HG02852 (cell line): ENCODE results near the gene ACP7.
A peak's percentile ranks its signal among the peaks of the same experiment; 100 is the strongest.
"Not testable (repeated sequence)": the region's sequence is repeated elsewhere in the genome, so short reads cannot be mapped to it uniquely, and the experiment has no call there.

Experiments
- ATAC-seq: cut with Tn5 transposase; IDR thresholded peaks from one replicate; pipeline ENCODE4 v1.9.1; 2021; ENCODE audit warnings: mild to moderate bottlenecking, moderate library complexity; ENCODE audit not compliant: unreplicated experiment

The ACP7 gene

DNA sequence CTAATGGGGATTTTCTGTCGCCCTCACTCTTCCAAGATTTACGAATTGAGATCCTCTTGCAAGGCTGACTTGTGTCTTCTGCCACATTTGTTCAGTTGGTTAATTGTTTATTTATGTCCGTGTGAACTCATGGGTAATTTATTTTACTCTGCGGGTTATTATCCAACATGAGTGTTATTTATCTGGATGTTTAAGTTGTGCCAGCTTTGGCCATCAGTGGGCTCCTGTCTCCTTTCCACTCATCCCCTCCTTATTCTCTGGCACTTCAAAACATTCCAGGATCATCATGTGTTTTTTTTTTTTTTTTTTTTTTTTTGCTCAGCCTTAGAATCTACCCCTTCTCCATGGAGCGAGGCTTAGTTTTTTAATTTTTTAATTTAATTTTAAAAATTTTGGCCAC lies 19.0 kb downstream of the ACP7 start:
- no peak for ATAC-seq

DNA sequence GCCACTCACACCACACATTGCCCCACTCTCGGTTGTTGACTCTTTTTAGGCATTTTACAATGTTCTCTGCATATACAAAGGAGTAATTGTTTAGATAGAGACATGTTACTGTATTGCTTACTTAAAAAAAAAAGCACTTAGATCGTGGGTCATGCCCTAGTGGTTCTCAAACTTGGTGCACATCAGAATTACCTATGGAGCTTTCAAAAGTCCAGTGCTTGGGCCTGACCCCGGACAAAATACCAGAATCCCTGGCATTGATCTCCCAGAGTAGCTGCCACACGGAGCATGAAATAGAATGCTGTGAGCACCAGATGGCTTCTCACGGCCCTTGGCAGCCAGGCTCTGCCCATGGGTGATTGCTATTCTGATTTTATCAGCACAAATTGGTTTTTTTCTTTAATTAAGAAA lies 20.0 kb downstream of the ACP7 start:
- no peak for ATAC-seq

- no peak for ATAC-seq
Measured at GRCh38 chr19:39106194-39106593, 22.0 kb downstream of the ACP7 start.

GRCh38 chr19:39109641-39110040 lies 25.5 kb downstream of the ACP7 start:
- no peak for ATAC-seq

DNA sequence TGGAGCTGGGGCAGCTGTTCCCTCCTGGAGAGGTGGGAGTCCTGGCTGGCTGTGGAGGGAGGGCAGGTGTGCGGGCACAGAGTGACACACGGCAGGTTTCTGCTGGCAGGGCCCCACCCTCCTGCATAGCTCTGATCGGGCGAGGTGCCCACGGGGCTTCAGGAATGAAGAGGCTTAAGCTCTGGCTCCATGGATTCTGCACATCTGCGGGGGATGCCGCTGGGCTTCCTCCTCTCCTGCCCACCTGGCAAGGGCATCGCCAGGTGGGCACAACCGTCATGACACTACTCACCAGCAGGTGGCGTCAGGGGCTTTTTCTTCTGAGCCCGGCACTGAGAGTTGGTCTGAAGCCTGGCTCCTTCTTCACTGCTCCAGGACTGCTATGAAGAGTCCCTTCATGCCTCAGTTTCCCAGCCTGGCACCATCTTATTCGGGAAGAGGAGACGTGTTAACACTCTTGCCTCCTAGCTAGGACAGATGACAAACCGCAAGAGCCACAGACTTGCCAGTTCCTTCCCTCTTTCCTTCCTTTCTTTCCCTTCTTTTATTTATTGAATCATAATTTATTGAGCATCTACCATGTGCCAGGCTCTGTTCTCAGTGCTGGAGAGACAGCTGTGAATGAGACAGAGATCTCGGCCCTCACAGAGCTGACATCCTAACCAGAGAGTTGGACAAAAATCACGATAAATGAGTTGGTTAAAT lies 26.2 kb downstream of the ACP7 start:
- ATAC-seq = no peak

DNA sequence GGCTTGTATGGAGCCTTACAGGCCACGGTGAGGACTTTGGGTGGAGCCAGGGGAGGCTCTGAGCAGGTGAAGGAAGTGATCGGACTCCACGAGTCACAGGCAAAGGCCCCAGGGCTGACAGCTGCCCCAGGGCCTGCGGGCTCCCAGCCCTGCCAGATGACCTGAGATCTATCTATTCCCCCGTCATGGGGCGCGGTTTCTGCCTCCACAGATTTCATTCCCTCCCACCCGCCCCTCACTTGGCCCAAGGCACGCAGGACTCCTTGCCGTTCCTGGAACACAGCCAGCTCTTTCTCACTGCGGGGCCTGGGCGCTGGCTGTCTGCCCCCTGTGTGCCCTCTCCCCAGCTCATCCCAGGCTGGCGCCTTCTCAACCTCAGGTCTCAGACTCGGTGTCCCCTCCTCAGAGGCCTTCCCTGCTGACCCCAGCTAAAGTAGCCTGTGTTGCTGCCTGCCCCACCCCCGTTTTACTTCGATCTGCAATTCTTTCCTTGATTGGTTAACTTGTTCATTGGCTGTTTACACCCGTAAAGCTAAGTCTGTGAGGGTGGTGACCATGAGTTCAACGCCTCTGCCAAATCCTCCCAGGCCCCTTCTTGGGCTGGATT lies 27.5 kb downstream of the ACP7 start:
- ATAC-seq = no peak

GRCh38 chr19:39112338-39112890 lies 28.2 kb downstream of the ACP7 start:
- no peak for ATAC-seq

DNA sequence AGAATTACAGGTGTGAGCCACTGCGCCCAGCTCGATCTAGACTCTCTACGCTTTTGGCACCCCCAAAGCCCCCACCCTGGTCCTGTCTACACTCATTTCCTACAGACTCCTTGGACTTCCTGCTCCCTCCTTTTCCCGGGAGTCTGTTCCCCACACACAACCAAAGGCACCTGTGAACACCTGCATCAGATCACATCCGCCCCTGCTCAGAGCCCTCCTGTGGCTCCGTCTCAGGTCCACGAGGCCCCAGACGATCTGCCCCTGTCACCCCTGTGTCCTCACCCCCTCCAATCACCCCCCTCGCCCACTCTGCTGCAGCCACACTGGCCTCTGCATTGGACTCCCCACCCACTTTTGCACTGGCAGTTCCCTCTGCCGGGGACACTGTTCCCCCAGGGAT lies 29.0 kb downstream of the ACP7 start:
- ATAC-seq = no peak

DNA sequence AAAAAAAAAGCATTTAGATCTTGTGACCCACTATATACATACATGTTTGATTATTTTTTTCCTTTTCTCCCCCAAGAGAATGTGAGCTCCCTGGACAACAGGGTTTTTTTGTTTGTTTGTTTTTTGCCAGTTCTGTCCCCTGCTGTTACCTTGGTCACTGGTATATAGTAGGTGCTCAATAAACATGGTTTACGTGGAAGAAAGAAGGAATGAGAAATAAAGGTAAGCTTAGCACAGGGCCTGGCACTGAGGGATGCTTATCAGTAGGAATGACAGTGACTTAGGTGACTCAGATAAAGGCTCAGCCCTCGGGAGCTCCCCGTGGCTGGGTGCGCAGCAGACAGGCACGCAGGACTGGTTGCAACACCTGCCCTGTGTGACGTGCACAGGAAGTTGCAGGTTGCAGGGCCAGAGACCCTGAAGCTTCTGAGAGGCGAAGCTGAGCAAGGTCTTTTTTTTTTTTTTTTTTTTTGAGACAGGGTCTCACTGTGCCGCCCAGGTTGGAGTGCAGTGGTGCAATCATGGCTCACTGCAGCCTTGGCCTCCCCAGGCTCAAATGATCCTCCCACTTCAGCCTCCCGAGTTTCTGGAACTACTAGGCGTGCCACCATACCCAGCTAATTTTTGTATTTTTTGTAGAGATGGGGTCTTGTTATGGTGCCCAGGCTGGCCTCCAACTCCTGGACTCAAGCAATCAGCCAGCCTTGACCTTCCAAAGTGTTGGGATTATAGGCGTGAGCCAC lies 31.1 kb downstream of the ACP7 start:
- no peak for ATAC-seq

- not testable (repeated sequence) for ATAC-seq
Measured at GRCh38 chr19:39117023-39117422, 32.9 kb downstream of the ACP7 start.

- no peak for ATAC-seq
Measured at GRCh38 chr19:39119830-39120229, 35.7 kb downstream of the ACP7 start.

DNA sequence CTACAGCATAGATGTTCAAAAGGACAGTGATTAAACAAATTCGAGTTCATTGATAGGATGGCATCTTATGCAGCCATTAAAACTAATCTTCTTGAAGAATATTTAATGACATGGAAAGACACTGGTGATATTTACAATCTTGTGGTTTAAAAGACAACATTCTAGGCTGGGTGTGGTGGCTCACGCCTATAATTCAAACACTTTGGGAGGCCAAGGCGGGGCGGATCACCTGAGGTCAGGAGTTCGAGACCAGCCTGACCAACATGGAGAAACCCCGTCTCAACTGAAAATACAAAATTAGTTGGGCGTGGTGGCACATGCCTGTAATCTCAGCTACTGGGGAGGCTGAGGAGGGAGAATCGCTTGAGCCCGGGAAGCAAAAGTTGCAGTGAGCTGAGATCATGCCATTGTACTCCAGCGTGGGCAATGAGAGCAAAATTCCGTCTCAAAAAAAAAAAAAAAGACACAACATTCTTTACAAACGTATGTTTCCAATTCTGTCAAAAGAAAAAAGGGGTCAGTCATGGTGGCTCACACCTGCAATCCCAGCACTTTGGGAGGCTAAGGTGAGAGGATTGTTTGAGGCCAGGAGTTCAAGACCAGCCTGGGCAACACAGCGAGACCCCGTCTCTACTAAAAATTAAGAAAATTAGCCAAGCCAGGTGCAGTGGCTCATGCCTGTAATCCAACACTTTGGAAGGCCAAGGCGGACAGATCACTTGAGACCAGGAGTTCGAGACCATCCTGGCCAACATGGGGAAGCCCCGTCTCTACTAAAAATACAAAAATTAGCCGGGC lies 39.0 kb downstream of the ACP7 start:
- ATAC-seq = no peak

GRCh38 chr19:39124136-39124764 lies 40.1 kb downstream of the ACP7 start:
- ATAC-seq = no peak

GRCh38 chr19:39125199-39125553 lies 41.0 kb downstream of the ACP7 start:
- ATAC-seq = no peak

GRCh38 chr19:39125554-39126311 lies 41.6 kb downstream of the ACP7 start, which contains the start of gene PAK4:
Gene PAK4, plus strand, starts transcription at chr19:39125786. Its CDS starts 43,768 bp downstream, at chr19:39169554.
- ATAC-seq = peak; percentile 89

DNA sequence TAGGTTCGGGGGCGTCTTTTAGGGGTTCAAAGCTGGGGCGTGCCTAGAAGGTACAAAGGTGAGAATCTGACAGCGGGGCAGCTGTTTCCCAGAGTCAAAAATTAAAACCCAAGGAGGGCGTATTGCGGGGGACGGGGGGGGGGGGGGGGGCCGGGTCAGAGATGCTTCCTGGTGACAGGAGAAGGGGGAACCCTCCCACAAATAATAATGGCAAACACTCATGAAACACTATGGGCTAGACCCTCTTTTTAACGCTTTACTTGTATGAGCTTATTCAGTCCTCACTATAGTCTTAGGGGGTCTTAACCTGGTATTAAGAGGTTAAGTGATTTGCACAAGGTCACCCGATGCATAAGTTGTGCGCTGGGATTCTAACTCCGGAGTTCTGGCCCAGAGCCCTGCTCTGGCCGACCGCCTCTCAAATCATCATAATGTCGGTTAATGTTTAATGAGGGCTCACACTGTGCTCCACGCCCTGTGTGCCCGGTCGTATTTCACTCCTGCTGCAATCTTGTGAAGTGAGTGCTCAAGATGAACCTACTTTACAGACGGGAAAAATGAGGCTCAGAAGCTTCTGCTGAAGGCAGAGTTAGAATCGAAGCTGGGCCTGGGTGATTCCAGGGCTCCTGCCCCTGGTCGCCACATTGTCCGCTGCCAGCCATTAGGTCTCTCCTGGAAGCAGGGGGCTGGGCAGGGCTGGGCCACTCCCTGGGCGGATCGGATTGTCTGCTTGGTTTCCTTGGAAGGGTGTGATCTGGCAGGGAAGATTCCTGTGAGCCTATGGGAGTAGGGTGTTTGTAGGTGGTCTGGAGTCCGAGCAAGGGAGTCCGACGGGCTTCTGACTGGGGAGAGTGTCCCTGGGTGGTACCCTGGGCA lies 42.4 kb downstream of the ACP7 start:
- no peak for ATAC-seq

DNA sequence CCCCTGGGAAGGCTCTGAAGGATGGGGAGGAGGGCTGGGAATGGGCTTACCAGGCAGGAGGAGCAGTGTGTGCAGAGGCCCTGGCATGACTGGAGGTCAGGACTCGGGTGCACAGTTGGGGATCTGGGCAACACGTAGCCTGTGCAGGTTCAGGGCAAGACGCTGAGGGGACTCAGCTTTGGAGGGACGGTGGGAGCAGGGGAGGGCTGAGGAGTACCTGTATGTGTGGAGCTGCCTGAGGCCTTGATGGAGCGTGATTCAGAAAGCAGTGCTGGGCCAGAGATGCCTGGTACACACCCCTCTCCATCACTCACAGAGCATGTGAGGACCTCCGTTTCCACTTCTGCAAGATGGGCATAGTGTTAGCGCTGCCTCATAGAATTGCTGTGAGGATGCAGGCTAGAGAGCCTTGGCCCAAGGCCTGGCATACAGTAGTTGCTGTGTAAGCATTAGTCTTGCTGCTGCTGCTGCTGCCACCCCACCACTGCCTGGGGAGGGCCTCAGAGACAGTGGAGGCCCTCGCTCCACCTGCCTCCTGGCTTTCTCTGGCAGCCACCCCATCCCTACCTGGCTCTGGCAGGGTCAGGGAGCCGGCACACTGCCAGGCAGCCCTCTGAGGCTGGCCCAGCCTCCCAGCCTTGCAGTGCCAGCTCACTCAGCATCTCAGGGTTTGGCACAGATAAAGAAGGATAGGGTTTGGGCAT lies 43.8 kb downstream of the ACP7 start:
- ATAC-seq = no peak

DNA sequence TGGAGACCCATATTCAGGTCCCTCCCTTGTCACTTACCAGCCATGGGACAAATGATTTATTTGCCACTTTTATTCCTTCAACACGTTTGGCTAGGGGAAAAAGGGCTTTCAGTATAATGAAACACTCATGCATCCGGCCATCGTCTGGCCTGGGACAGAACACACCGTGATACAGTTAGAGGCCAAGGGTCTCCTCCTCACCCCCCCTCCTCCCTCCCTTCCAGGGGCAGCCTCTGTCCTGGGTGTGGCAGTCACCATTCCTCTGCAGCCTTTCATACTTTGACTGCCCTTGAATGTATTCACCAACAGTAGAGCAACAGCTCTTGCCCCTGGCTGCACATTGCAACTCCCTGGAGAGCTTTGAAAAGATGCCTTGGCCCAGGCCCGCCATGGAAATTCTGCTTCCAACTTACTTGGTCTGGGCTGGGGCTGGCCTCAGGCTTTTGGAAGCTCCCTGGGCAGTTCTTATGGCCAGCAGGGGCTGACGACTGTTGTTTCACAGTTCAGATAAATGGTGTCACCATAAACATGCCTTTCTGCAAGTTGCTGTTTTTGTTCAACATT lies 44.4 kb downstream of the ACP7 start:
- no peak for ATAC-seq
